GM19239 (cell line): ENCODE results near the gene FAM200B.
A peak's percentile ranks its signal among the peaks of the same experiment; 100 is the strongest.

Experiments
- DNase-seq: peaks from one replicate; pipeline ENCODE4 v3.0.0; 2011; ENCODE audit warnings: low spot score; ENCODE audit not compliant: insufficient read length
- FAIRE-seq: peaks from 2 replicates; lab custom pipeline; 2011; peaks lifted over from hg19 to GRCh38; lab: Jason Lieb, UNC

FAM200B gene

GRCh38 chr4:15667006-15667405 is 14.6 kb upstream of the FAM200B start:
- FAIRE-seq (peak; percentile 61), DNase-seq (no peak)

- FAIRE-seq, result peak; percentile 61
These were observed 12.8 kb upstream of the FAM200B start for GRCh38 chr4:15668566-15669435.

DNA sequence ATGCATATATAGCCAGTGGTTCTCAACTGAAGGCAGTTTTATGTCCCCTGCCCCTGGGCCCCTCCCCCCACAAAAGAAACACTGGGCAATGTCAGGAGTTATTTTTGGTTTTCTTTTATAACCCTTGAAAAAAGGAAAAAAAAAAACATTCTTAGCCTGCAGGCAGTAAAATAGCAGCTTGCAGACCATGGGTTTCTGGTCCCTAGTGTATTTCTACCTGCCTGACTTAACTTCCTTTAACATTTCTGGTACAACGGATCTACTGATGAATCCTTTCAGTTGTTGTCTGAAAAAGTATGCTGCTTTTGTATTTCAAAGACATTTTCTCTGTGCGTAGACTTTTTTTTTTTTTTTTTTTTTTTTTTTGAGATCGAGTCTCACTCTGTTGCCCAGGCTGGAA is 11.1 kb upstream of the FAM200B start:
- DNase-seq (no peak), FAIRE-seq (no peak)

More at GRCh38 chr4:15668566-15669435, 12.8 kb upstream of the FAM200B start:
- no peak for DNase-seq

GRCh38 chr4:15672101-15672500 is 9.5 kb upstream of the FAM200B start:
- no peak for FAIRE-seq
- DNase-seq, result no peak

DNA sequence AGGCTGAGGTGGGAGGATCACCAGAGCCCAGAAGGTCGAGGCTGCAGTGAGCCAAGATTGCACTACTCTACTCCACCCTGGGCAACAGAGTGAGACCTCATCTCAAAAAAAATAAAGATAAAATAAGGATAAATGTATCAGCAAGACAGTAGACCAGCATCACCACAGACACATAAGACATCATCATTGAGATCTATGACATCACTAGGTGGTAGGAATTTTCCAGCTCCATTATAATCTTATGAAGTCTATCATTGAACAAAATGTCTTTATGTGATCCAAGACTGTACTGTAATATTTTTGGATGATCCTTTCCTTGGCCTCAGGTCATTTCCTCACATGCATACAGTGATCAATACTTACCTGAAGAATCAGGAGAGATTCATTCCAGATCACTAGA is 8.3 kb upstream of the FAM200B start:
- no peak for FAIRE-seq

DNA sequence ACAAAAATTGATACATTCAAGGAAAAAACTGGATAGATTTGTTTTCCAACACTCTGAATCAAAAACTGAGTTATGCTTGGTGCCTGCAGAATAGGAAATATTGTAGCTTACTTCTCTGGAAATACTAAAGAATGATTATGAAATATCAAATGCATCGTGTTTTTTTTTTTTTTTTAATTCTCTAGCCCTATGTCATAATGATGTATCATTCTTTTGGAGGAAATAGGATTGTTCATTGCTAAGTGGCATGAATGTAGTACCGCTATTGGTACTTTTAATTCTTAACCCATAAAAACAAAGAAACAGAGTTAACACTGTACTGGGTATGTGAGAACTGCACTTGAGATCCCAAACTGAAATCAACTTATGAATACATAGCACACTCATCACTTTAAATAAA is 7.6 kb upstream of the FAM200B start:
- no peak for DNase-seq
- no peak for FAIRE-seq

More for the DNA sequence above, 8.3 kb upstream of the FAM200B start:
- no peak for DNase-seq

- FAIRE-seq, result no peak
These were observed 6.7 kb upstream of the FAM200B start for GRCh38 chr4:15674926-15675325.

DNA sequence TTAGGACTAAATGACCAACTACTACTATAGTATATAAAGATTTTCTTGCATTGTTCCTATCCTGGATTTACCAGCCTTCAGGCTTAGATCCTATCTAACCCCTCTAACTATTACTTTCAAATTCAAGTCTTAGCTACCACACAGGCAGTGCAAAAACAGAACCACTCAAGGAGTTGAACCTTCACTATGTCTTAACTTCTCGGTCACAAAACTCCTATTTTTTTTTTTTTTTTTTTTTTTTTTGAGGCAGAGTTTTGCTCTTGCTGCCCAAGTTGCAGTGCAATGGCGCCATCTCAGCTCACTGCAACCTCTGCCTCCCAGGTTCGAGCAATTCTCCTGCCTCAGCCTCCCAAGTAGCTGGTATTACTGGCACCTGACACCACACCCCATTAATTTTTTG is 6.3 kb upstream of the FAM200B start:
- FAIRE-seq, result peak; percentile 8
- no peak for DNase-seq

More at GRCh38 chr4:15674926-15675325, 6.7 kb upstream of the FAM200B start:
- DNase-seq, result no peak

- DNase-seq, result no peak
- FAIRE-seq, result no peak
These were observed 5.6 kb upstream of the FAM200B start for GRCh38 chr4:15676039-15676438.

DNA sequence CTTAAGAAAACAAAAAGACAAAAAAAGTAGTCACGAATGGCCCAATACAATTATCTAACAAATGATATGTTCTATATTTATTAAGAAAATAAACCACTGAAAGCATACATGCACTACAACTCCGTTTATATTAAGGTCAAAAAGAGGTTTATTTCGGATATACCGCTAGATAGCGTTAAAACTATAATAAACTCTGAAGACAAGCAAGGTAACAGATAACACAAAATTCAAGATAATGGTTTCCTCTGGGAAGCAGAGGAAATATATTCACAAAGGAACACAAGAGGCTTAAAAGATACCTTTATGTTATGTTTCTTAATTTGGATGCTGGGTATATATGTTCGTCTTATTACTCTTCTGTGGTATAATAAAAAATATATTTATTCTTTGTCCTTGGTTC is 4.7 kb upstream of the FAM200B start:
- DNase-seq (no peak), FAIRE-seq (no peak)

- DNase-seq, result no peak
- FAIRE-seq, result no peak
These were observed 4.1 kb upstream of the FAM200B start for GRCh38 chr4:15677507-15677988.

- DNase-seq (no peak), FAIRE-seq (no peak)
These were observed 608 bp upstream of the FAM200B start for GRCh38 chr4:15681067-15681371.

DNA sequence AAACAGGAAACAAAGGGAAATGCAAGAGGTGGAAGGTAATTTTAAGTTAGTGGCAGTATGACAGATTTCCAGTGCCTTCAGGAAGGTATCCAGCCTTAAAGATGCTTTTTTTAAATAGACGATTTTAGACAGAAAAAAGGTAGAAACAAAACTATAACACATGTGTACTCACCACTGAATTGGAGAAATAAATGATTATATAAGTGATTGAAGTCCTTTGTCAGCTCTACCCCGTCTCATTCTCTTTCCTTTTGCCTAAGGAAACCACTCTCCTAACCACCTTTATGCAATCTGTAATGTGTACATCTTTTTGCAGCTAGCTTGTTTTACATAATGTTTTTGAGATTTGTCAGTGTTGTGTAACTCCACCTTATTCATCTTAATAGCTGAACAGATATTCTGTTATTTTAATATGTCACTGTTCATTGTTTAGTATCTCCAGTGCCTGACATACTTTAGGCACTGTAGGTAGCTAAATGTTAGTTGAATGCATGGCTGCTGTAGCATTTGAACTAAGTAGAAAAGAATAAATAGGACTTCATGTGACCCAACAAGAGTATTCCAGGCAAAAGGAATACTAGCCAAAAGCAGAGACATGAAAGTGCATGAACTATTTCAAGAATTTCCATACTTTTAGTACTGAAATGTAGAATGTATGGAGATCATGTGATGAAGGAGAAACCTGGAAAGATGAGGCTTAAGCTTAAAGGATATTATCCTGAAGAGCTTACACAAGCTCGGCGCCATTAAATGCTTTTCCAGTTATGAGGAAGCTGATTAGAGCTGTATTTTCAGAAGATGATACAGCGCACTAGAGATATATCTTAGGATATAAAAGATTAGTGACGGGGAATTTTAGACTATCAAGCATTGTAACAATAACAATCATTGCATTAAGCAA is 865 bp downstream of the FAM200B start:
- FAIRE-seq (peak; percentile 85), DNase-seq (no peak)

- DNase-seq, result no peak
- no peak for FAIRE-seq
These were observed 1.5 kb downstream of the FAM200B start for GRCh38 chr4:15683143-15683495.

- no peak for FAIRE-seq
- DNase-seq, result no peak
These were observed 2.9 kb downstream of the FAM200B start for GRCh38 chr4:15684498-15684897.

- FAIRE-seq (peak; percentile 44), DNase-seq (no peak)
These were observed 6.4 kb downstream of the FAM200B start for GRCh38 chr4:15688051-15688450.

GRCh38 chr4:15689540-15689939 is 7.9 kb downstream of the FAM200B start:
- FAIRE-seq (no peak), DNase-seq (no peak)

DNA sequence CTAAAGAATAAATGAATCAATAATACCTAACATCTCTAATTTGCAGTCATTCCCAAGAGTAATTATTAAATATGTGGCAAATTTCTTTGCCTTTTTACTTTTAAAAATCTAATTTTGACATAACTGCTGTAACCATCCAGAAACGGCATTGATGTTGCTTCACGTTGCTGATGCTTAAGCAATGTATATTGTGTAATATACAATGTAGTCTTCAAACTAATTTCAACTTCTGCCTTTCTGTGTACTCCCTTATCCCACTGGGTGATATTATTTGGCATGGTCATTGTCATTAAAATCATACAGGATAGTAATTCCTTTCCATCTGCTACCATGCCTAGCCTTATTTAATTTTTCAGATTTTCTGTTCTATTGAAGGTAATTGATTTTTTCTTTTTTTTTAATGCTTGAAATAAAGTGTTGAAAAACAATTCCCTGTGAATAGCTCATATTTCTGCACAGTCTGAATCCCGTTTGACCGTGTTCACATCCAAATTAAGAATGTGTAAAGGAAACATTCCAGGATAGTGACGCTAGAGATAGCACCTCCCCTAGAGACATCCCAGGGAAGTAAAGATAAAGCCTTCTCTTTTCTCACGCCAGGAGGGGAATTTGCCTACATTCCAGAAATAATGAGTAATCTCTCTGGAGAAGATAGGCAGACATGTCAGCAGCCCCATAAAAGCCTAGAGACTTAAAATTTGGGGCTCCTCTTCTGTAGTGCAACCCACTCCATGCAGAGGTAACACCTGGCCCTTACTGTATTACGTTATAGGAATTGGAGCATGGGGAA is 8.6 kb downstream of the FAM200B start:
- DNase-seq, result no peak
- FAIRE-seq, result no peak

- FAIRE-seq (no peak), DNase-seq (no peak)
These were observed 9.9 kb downstream of the FAM200B start for GRCh38 chr4:15691346-15692135.

GRCh38 chr4:15692602-15693001 is 11.0 kb downstream of the FAM200B start:
- no peak for DNase-seq
- FAIRE-seq, result no peak
